ENCODE data around the gene ADORA1. TPM values are rescaled to one million over a fixed set of nuclear protein-coding genes. Genes with fewer than 3 reads are reported as not detected.

ADORA1 gene
- total and polyA plus RNA-seq, 2 donors (not counting 1 experiment from before 2014, with no cell fraction given) = not detected

DNA sequence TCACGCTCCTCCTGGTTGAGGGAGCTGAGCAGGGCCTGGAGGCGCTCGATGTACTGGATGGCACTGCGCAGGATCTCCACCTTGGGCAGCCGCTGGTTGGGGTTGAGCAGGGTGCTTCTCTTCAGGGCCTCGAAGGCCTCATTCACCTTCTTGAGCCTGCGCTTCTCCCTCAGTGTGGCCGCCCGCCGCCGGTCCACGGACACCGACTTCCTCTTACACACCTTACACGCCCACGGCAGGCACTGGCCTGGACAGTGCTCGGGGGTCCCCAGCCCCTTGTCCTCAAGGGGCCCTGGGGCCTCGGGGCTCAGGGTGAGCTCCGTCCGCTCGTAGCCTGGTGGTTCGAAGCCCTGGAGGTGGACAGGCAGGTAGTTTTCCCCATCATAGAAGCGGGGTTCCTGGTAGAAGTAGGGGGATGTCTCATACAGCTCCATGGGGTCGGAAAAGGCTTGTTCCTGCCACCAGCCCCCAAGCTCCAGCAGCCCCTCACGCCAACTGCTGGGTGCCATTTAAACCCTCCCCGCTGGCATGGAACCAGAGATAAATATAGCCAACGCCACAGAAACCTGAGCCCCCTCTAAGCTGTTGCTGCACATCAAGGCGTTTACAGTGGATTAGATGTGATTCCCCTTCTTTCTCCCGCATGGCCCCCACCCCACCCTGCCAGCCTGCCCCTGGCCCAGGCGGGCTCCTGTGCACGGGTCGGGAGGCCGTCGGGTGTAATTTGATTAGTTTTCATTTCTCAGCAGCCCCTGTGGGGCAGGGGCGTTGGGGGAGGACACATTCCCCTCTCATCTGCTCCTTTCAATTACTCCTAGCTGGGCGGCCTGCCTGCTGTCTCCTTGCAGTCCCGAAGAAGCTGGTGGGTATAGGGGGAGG, 41.8 kb upstream of the ADORA1 start, which contains the start of gene MYOG:
TSS of gene MYOG (minus strand) at position 485 of the 879 bp plus-strand sequence. CDS start at position 434, 51 bp downstream.
- Mint-ChIP-seq H3K27ac (no peak within 1 kb of the TSS), H3K4me1 (no peaks in the 10 kb centered on the region)
- intact Hi-C loops (cut with micrococcal nuclease) = no loop called here

More for the DNA sequence above, 41.8 kb upstream of the ADORA1 start, which contains the start of gene MYOG:
- H3K4me2 ChIP-seq (replicated peaks; ENCODE audit: low read depth, low read length, poor library complexity, severe bottlenecking) = no peak within 1 kb of the TSS
- no peaks in the 10 kb centered on the region for H4K20me1 ChIP-seq (ENCODE audit: control insufficient read depth, insufficient read depth, low read length, poor library complexity, severe bottlenecking)
- H3K79me2 ChIP-seq (ENCODE audit: control insufficient read depth, insufficient read depth, low read length) = no peaks in the 10 kb centered on the region
- H3K27me3 ChIP-seq (replicated peaks in 1 of 4; ENCODE audit: control extremely low read depth in 1 of 4, control insufficient read depth in 3 of 4, insufficient read depth in 4 of 4, low read length in 3 of 4) = no peaks in the 10 kb centered on the region
- H2AFZ ChIP-seq (ENCODE audit: insufficient read depth, low read depth, low read length, poor library complexity, severe bottlenecking) = no peak within 1 kb of the TSS
- H3K9ac ChIP-seq (ENCODE audit: low read length) = no peak within 1 kb of the TSS
- no peaks in the 10 kb centered on the region for H3K9me3 Mint-ChIP-seq (ENCODE audit: insufficient read depth)
- H3K27me3 Mint-ChIP-seq = peaks cover 29% of the 10 kb centered on the region
- ChIA-PET POLR2A (no interaction called here), CTCF (no interaction called here)
- no peak within 1 kb of the TSS for H3K4me3 ChIP-seq (ENCODE audit: control extremely low read depth in 1 of 5, extremely low read depth in 1 of 5, insufficient read depth in 1 of 5, low read depth in 2 of 5, low read length in 4 of 5)
- no peak within 1 kb of the TSS for H3K4me3 Mint-ChIP-seq
- TF ChIP-seq, protein P1, sequence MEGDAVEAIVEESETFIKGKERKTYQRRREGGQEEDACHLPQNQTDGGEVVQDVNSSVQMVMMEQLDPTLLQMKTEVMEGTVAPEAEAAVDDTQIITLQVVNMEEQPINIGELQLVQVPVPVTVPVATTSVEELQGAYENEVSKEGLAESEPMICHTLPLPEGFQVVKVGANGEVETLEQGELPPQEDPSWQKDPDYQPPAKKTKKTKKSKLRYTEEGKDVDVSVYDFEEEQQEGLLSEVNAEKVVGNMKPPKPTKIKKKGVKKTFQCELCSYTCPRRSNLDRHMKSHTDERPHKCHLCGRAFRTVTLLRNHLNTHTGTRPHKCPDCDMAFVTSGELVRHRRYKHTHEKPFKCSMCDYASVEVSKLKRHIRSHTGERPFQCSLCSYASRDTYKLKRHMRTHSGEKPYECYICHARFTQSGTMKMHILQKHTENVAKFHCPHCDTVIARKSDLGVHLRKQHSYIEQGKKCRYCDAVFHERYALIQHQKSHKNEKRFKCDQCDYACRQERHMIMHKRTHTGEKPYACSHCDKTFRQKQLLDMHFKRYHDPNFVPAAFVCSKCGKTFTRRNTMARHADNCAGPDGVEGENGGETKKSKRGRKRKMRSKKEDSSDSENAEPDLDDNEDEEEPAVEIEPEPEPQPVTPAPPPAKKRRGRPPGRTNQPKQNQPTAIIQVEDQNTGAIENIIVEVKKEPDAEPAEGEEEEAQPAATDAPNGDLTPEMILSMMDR (IDR thresholded peaks at IDR 0.05) = no peak
- TF ChIP-seq EZH2 (IDR thresholded peaks at IDR 0.05; ENCODE audit: borderline replicate concordance, insufficient read depth, low read depth, low read length, poor library complexity, severe bottlenecking) = no peak
- H3K36me3 ChIP-seq (replicated peaks in 1 of 2; ENCODE audit: control extremely low read depth in 1 of 2, control insufficient read depth in 1 of 2, extremely low read depth in 1 of 2, insufficient read depth in 2 of 2, low read length in 1 of 2) = no peaks in the 10 kb centered on the region
- WGBS (ENCODE audit: insufficient coverage) = 95% methylated on average over 20 of the region's 36 CpGs
- ATAC-seq (ENCODE audit: low read depth) (no peak), DNase-seq (no peak)
- H3K4me1 ChIP-seq (ENCODE audit: control insufficient read depth in 2 of 2, insufficient read depth in 2 of 2, low read length in 2 of 2) = no peaks in the 10 kb centered on the region
- H3K9me3 ChIP-seq (ENCODE audit: control extremely low read depth in 1 of 3, control insufficient read depth in 2 of 3, insufficient read depth in 1 of 3, low read length in 2 of 3) = no peaks in the 10 kb centered on the region
- H3K27ac ChIP-seq (ENCODE audit: low read length in 2 of 2) = no peak within 1 kb of the TSS

Measured in B cell (primary cell).